ENCODE measurements around the gene SERINC2.

- TF ChIP-seq, protein P1, sequence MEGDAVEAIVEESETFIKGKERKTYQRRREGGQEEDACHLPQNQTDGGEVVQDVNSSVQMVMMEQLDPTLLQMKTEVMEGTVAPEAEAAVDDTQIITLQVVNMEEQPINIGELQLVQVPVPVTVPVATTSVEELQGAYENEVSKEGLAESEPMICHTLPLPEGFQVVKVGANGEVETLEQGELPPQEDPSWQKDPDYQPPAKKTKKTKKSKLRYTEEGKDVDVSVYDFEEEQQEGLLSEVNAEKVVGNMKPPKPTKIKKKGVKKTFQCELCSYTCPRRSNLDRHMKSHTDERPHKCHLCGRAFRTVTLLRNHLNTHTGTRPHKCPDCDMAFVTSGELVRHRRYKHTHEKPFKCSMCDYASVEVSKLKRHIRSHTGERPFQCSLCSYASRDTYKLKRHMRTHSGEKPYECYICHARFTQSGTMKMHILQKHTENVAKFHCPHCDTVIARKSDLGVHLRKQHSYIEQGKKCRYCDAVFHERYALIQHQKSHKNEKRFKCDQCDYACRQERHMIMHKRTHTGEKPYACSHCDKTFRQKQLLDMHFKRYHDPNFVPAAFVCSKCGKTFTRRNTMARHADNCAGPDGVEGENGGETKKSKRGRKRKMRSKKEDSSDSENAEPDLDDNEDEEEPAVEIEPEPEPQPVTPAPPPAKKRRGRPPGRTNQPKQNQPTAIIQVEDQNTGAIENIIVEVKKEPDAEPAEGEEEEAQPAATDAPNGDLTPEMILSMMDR (IDR thresholded peaks at IDR 0.05 in 8 of 11, conservative IDR thresholded peaks at IDR 0.05 in 3 of 11): no peak
- no peak for TF ChIP-seq POLR2A (IDR thresholded peaks at IDR 0.05)
Measured at GRCh38 chr1:31390071-31390470, 22.9 kb upstream of the SERINC2 start.

Data from spleen (tissue), 7 donors.